Ovary (tissue), 3 donors: ENCODE measurements around the gene PTGR1.

ENCODE experiments used
- POLR2A ChIP-seq: fragments of 450-650 bp; IDR thresholded peaks from one replicate; pipeline ENCODE4 v1.6.1; 2017; ENCODE audit warnings: antibody characterized with exemption, mild to moderate bottlenecking, moderate library complexity
- TF ChIP-seq, protein P1 (sequence below), 3 donors: fragments of 450-650 bp in 2 of 3; fragments of 200-600 bp in 1 of 3; IDR thresholded peaks; one replicate each; pipeline versions ENCODE4 v1.5.1 to v1.8.0; 2016 to 2022; ENCODE audit warnings: antibody characterized with exemption in 3 of 3, mild to moderate bottlenecking in 1 of 3
- donor health status: DM: no; HTN: no; CAD: no.

DNA sequence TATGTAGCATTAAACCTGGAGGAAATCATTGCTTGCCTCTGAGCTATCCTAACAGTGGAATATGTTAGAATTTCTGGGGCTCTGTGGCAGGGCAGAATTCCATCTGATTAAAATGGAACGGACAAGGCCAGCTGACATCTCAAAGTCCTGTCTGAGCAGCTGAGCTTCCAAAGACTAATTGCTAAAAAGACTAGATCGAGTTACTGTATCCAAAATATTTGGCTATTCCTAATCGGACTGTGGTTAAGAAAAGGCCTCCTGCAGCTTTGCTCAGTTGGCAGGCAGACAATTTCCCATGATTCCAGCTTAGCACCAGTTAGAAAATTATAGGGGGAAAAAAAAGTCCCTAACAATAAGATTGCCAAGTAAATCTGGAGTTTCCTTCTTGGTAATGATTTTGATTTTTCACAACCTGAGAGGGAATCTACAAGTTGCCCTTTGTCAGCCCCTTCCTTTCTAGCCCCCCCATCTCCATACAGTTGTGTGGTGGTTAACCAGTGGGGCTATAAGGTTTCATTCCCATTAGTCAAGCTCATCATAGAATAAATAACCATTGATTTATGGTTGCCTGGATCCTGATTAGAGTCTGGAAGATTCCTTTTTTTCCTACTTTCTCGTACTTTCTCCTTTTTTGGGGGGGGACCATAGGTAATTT is 26.4 kb downstream of the PTGR1 start:
- TF ChIP-seq, protein P1, sequence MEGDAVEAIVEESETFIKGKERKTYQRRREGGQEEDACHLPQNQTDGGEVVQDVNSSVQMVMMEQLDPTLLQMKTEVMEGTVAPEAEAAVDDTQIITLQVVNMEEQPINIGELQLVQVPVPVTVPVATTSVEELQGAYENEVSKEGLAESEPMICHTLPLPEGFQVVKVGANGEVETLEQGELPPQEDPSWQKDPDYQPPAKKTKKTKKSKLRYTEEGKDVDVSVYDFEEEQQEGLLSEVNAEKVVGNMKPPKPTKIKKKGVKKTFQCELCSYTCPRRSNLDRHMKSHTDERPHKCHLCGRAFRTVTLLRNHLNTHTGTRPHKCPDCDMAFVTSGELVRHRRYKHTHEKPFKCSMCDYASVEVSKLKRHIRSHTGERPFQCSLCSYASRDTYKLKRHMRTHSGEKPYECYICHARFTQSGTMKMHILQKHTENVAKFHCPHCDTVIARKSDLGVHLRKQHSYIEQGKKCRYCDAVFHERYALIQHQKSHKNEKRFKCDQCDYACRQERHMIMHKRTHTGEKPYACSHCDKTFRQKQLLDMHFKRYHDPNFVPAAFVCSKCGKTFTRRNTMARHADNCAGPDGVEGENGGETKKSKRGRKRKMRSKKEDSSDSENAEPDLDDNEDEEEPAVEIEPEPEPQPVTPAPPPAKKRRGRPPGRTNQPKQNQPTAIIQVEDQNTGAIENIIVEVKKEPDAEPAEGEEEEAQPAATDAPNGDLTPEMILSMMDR (IDR thresholded peaks at IDR 0.05) = no peak
- TF ChIP-seq POLR2A = no peak
